Measurements from ENCODE around the gene SPON2.

DNA sequence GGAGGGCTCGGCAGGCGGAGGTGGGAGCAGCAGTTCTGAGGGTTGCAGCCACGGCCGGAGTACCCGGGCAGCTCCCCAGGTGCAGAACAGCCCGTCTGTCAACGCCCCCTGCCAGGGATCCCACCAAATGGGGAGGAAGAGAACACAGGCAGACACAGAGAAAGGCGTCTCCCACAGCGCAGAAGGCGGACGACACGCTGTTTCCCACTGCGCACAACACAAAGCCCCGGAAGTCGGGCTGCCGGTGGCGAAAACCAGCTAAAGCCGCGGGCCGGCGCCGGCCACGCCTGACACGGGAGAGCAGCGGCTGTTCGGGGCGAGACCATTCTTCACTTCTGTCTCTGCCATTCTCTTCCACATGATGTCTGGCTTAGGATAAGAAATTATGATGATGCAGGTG is 45.0 kb upstream of the SPON2 start:
- TF ChIP-seq YY1 (IDR thresholded peaks at IDR 0.05; ENCODE audit: insufficient read depth, insufficient read length) (no peak), ZNF274 (IDR thresholded peaks at IDR 0.05; ENCODE audit: low read depth, low read length) (no peak), SUZ12 (IDR thresholded peaks at IDR 0.05; ENCODE audit: extremely low read depth, insufficient read depth, insufficient read length) (no peak)
